Activated CD4-positive, alpha-beta T cell treated with anti-CD3 and anti-CD28 coated beads, Interleukin-2, amount 10 ng/mL, durations not matched to agents 24 days and 14 days (primary cell): ENCODE measurements around the gene NXT1. TPM values are rescaled to one million over a fixed set of nuclear protein-coding genes. Genes with fewer than 3 reads are reported as not detected.
"Not testable (repeated sequence)": the region's sequence is repeated elsewhere in the genome, so short reads cannot be mapped to it uniquely, and the experiment has no call there.

Experiments used
- DNase-seq: peaks from one replicate; pipeline ENCODE4 v3.0.0; 2022
- H3K27ac Mint-ChIP-seq: one replicate; pipeline ENCODE4 v1.8.0; 2022; ENCODE audit warnings: mild to moderate bottlenecking, mixed read lengths
- H3K27me3 Mint-ChIP-seq: one replicate; pipeline ENCODE4 v1.8.0; 2022; ENCODE audit warnings: mixed read lengths
- H3K36me3 Mint-ChIP-seq: one replicate; pipeline ENCODE4 v1.8.0; 2022; ENCODE audit warnings: low read depth, mild to moderate bottlenecking, mixed read lengths
- H3K4me1 Mint-ChIP-seq: one replicate; pipeline ENCODE4 v1.8.0; 2021; ENCODE audit warnings: mixed read lengths
- H3K4me3 Mint-ChIP-seq: one replicate; pipeline ENCODE4 v1.8.0; 2022; ENCODE audit warnings: mild to moderate bottlenecking, moderate library complexity, mixed read lengths
- H3K9me3 Mint-ChIP-seq: one replicate; pipeline ENCODE4 v1.8.0; 2021; ENCODE audit warnings: mixed read lengths
- intact Hi-C: fragments of 100-400 bp; cut with micrococcal nuclease; formaldehyde crosslinking; loops from one replicate; pipeline ENCODE4 v1.15.1; 2023
- total RNA-seq: library from RNA; stranded (reverse); gene quantifications from 2 replicates; pipeline ENCODE4 v1.2.3, GENCODE V29; 2022

NXT1 gene
- total RNA-seq, 1 donor from 2014 or later: 59.9 TPM

DNA sequence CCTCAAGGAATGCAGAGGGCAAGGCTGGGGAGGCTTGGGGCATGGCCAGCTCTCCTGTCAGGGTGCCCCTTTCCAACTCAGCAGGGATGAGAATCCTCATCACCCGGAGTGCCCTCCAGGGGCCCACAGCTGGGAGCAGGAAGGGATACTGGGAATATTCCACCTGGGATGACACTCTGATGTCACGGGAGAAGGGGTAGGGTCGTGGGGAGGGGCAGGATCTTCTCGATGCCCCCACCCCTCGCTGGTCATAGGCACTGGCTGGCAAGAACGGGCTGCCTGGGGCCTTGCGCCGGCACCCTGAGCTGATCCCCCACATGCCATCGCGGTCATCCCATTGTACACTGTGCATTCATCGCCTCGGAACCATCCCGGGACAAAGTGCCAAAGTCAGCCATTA lies 10.6 kb upstream of the NXT1 start:
- no peaks in the 10 kb centered on the region for H3K27me3 Mint-ChIP-seq
- H3K9me3 Mint-ChIP-seq: no peaks in the 10 kb centered on the region
- peaks cover 3% of the 10 kb centered on the region for H3K4me1 Mint-ChIP-seq
- no peak overlapping the region for H3K4me3 Mint-ChIP-seq
- no peak for DNase-seq
- no peak overlapping the region for H3K27ac Mint-ChIP-seq
- intact Hi-C loops: no loop called here
- no peaks in the 10 kb centered on the region for H3K36me3 Mint-ChIP-seq

DNA sequence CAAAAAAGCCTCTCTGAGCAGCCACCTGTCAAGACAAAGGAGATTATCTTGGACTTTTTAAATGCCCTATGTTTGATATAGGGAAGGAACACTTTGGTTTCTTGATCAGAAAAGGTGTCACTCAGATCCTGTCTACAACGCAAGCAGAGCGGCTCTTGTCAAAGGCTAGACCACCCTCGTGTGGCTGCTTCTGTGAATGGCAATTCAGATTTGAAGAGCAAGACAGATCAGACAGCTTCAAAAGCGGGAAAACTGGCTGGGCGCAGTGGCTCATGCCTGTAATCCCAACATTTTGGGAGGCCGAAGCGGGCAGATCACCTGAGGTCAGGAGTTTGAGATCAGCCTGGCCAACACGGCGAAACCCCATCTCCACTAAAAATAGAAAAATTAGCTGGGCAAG lies 10.1 kb upstream of the NXT1 start:
- Mint-ChIP-seq H3K4me1 (peaks cover 3% of the 10 kb centered on the region), H3K27ac (no peak overlapping the region), H3K27me3 (no peaks in the 10 kb centered on the region), H3K9me3 (no peaks in the 10 kb centered on the region), H3K36me3 (no peaks in the 10 kb centered on the region), H3K4me3 (no peak overlapping the region)
- intact Hi-C loops: no loop called here
- peak; percentile 76 for DNase-seq

DNA sequence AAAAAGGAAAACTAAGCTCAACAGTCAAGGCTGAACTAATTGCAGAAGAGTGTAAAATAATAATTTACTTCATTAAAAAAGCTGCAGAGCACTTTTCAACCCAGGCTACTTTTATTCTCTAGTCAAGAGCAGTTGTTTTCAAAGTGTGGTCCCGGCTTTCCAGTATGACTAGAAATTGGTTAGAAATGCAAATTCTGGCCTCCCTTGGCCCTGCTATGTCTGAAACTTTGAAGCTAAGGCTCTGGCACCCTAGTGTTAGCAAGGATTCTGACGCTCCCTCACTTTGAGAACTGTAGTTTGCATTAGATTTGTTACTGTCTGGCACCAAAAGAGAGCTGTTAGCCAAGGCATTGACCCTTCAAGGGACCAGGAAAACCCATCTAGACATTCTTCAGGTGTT lies 9.5 kb upstream of the NXT1 start:
- Mint-ChIP-seq H3K36me3 (no peaks in the 10 kb centered on the region), H3K4me1 (peaks cover 3% of the 10 kb centered on the region), H3K9me3 (no peaks in the 10 kb centered on the region), H3K4me3 (no peak overlapping the region), H3K27ac (no peak overlapping the region), H3K27me3 (no peaks in the 10 kb centered on the region)
- DNase-seq: no peak
- intact Hi-C loops: no loop called here

GRCh38 chr20:23343590-23343989 lies 7.0 kb upstream of the NXT1 start:
- intact Hi-C loops: no loop called here

DNA sequence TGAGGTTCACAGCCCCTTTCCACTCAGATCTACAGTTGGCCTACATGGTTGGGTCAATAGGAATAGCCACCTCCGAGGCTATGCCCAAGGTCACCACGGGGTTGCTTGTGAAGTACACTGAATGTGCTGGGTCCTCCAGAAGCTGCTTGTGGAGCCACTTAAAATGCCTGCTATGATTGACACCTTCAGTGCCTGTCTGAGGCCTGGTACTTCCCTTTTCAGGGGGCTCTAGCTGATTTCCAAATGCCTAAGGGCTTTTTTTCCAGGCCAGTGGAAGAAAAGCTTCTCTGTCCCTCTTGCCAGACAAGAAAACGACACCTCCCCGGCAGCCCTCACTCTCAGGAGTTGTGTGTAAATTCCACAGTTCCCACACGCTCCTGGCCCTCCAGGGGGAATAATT lies 6.3 kb upstream of the NXT1 start:
- no peak for DNase-seq
- Mint-ChIP-seq H3K27me3 (no peaks in the 10 kb centered on the region), H3K9me3 (no peaks in the 10 kb centered on the region), H3K4me3 (no peak overlapping the region), H3K4me1 (peaks cover 8% of the 10 kb centered on the region), H3K36me3 (no peaks in the 10 kb centered on the region), H3K27ac (no peak overlapping the region)
- intact Hi-C loops: no loop called here

More at GRCh38 chr20:23343590-23343989, 7.0 kb upstream of the NXT1 start:
- no peak for DNase-seq
- Mint-ChIP-seq H3K36me3 (no peaks in the 10 kb centered on the region), H3K4me3 (no peak overlapping the region), H3K9me3 (no peaks in the 10 kb centered on the region), H3K4me1 (peaks cover 3% of the 10 kb centered on the region), H3K27ac (no peak overlapping the region), H3K27me3 (no peaks in the 10 kb centered on the region)

DNA sequence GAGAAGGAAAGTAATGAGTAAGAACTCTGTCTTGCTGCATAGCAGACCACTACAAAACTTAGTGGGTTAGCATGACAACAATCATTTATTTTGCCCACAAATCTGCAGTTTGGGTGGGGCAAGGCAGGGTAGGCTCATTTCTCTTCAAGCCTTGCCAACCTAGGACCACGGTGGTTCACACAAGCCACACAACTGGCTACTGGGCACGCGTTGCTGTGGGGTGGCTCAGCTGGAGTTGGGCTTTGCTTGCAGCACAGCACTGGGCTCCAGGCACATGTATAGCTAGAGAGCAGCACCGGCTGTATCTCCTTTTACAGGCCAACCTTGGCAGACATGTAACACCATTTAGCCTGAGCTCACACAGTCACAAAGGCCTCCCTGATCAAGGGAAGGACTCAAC lies 4.6 kb upstream of the NXT1 start:
- H3K4me1 Mint-ChIP-seq: peaks cover 19% of the 10 kb centered on the region
- no peaks in the 10 kb centered on the region for H3K9me3 Mint-ChIP-seq
- H3K27ac Mint-ChIP-seq: no peak overlapping the region

DNA sequence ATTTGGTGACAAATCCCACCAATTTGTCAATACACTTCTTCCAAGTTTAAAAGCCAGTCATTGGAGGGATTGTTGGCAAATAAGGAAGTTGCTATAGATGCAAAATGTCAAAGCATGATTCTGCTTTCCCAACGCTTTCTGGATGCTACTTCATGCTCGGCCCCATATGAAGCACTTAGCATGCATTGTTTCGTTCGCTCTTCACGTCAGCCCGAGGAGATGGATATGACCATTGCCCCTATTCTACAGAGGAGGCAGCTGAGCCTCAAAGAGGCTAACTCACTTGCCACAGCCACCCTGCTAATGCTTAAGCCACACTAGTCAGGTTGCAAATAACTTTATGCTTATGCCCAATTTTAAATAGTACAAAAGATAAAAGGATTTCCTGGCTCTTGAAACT lies 2.8 kb upstream of the NXT1 start:
- H3K27me3 Mint-ChIP-seq: no peaks in the 10 kb centered on the region
- H3K36me3 Mint-ChIP-seq: peaks cover 10% of the 10 kb centered on the region
- H3K9me3 Mint-ChIP-seq: no peaks in the 10 kb centered on the region
- intact Hi-C loops: no loop called here
- no peak overlapping the region for H3K27ac Mint-ChIP-seq
- H3K4me1 Mint-ChIP-seq: peaks cover 26% of the 10 kb centered on the region
- no peak for DNase-seq
- H3K4me3 Mint-ChIP-seq: no peak overlapping the region

More for the DNA sequence above, 4.6 kb upstream of the NXT1 start:
- intact Hi-C loops: no loop called here
- Mint-ChIP-seq H3K36me3 (peaks cover 4% of the 10 kb centered on the region), H3K4me3 (no peak overlapping the region), H3K27me3 (no peaks in the 10 kb centered on the region)
- no peak for DNase-seq

- H3K4me3 Mint-ChIP-seq: peak overlapping the region; percentile 32
Measured at GRCh38 chr20:23348510-23348909, 2.1 kb upstream of the NXT1 start.

DNA sequence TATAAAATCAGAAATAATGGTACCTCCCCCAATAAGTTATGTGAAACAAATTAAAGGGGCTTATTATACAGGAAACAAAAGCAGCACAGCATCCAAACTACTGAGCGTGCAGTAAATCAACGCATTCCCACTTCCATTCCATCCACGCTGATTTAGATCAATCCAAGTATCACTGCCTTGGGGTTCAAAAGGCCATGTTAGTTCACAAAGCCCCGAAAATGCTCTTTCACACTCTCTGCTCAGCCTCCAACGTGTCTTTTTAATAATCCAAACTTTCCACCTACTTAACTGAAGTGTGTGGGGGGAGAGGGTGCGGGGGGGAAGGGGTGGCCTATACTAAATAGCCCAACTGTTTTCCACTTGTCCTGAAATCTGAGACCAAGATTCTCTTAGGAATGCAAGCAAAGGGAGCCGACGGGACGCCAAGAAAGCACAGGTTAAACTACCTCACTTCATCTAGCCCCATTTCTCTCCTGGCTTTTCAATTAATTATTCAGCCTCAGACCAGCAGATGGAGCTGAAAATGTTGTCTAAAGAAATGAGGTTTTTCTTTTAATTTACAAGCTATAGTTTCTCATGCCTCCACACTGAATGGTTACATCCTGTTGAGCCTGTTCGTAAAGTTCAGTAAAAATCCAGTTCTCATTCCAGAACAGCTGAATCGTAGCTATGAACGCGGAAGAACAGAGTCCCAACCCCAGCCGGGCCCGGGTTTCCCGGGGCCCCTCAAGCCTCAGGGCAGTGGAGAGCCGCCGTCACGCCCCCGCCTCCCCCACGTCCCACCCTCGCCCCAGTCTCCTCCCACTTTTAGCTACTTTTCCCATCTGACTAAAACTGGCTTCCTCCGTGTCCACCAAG lies 1.0 kb upstream of the NXT1 start:
- no peaks in the 10 kb centered on the region for H3K9me3 Mint-ChIP-seq
- intact Hi-C loops: loop anchor here (1.0 kb wide), 5 partner anchors 9 to 257 kb away; partner anchors contain the start of genes GZF1 and NAPB
- no peaks in the 10 kb centered on the region for H3K27me3 Mint-ChIP-seq
- H3K36me3 Mint-ChIP-seq: peaks cover 19% of the 10 kb centered on the region
- peaks cover 28% of the 10 kb centered on the region for H3K4me1 Mint-ChIP-seq
- peak overlapping the region; percentile 88 for H3K4me3 Mint-ChIP-seq
- peak overlapping the region; percentile 100 for H3K27ac Mint-ChIP-seq
- DNase-seq: no peak

More at GRCh38 chr20:23348510-23348909, 2.1 kb upstream of the NXT1 start:
- Mint-ChIP-seq H3K27ac (peak overlapping the region; percentile 100), H3K36me3 (peaks cover 12% of the 10 kb centered on the region), H3K4me1 (peaks cover 27% of the 10 kb centered on the region)
- DNase-seq, H3K9me3 Mint-ChIP-seq, H3K27me3 Mint-ChIP-seq, intact Hi-C loops: not testable (repeated sequence)

- Mint-ChIP-seq H3K4me3 (peak overlapping the region; percentile 88), H3K36me3 (peaks cover 26% of the 10 kb centered on the region), H3K27ac (peak overlapping the region; percentile 100), H3K4me1 (peaks cover 30% of the 10 kb centered on the region), H3K27me3 (no peaks in the 10 kb centered on the region), H3K9me3 (no peaks in the 10 kb centered on the region)
- intact Hi-C loops: loop anchor here (1.0 kb wide), 4 partner anchors 7 to 70 kb away; partner anchors contain the start of genes GZF1 and NAPB
- DNase-seq: peak; percentile 89
Measured at GRCh38 chr20:23350904-23351838, 580 bp downstream of the NXT1 start.

GRCh38 chr20:23356203-23356602 lies 5.6 kb downstream of the NXT1 start:
- Mint-ChIP-seq H3K27me3 (no peaks in the 10 kb centered on the region), H3K36me3 (peaks cover 22% of the 10 kb centered on the region), H3K4me1 (peaks cover 30% of the 10 kb centered on the region), H3K4me3 (no peak overlapping the region), H3K9me3 (no peaks in the 10 kb centered on the region), H3K27ac (peak overlapping the region; percentile 25)
- DNase-seq: no peak
- intact Hi-C loops: no loop called here

DNA sequence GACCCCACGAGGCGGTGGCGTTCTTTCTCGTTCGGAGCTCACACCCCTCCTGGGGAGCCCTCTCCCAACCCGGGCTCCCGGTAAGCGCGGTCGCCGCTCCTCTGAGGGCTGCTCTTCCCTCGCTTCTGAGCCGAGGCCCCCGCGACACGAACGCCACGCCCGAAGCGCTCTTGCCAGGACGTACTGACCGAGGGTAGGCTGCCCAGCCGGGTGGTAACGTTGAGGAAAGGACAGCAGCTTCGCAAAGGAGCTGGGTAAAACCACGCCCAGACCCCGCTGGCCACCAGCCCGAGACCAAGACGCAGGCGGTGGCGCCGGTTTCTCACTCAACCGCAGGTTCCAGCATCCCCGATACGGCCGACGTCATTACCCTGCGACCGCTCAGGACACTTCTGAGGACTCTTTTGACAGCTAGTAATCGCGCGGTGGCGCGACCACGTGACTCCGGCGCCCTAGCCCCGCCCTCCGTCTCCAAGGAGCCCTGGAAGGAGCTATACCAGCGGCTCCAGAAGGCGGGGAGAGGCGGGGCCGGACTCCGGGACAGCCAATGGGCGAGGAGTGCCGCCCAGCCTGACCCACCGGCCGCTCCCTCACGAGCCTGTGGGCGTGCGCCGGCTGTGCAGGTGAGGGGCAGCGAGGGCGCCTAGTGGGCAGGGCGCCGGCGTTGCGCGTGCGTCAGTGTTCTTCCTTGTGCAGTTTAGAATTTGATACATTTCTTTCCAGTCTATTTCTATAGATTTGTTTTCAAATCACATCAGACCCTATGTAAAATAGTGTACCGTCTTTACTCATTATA lies 7.4 kb downstream of the NXT1 start:
- H3K4me1 Mint-ChIP-seq: peaks cover 26% of the 10 kb centered on the region
- H3K4me3 Mint-ChIP-seq: peak overlapping the region; percentile 95
- peak overlapping the region; percentile 93 for H3K27ac Mint-ChIP-seq
- intact Hi-C loops: loop anchor here (1.0 kb wide), 1 partner anchor 8 kb away; the partner anchor contains the start of gene NXT1
- H3K36me3 Mint-ChIP-seq: peaks cover 16% of the 10 kb centered on the region
- DNase-seq: peak; percentile 100
- no peaks in the 10 kb centered on the region for H3K9me3 Mint-ChIP-seq
- H3K27me3 Mint-ChIP-seq: peaks cover 2% of the 10 kb centered on the region

DNA sequence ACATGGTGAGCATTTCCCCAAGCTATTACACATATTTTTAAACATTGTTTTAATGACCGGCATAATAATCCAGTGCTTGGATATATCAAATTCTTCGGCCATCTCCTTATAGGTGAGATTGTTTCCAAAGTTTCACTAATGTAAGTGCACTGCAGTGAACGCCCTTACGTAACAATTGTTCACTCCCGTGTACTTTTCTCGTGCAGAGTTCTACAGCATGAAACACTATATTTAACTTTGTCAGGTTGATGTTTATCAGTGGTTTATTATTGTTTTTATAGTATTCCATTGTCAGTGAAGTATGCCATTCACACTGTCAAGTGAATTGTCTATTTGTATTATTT lies 7.9 kb downstream of the NXT1 start:
- Mint-ChIP-seq H3K36me3 (peaks cover 21% of the 10 kb centered on the region), H3K4me3 (peak overlapping the region; percentile 95), H3K27me3 (peaks cover 2% of the 10 kb centered on the region), H3K4me1 (peaks cover 32% of the 10 kb centered on the region), H3K27ac (peak overlapping the region; percentile 81), H3K9me3 (no peaks in the 10 kb centered on the region)
- DNase-seq: no peak
- intact Hi-C loops: loop anchor here (1.0 kb wide), 1 partner anchor 8 kb away; the partner anchor contains the start of gene NXT1
